GM18499 (cell line): ENCODE measurements around the gene IFI27L1.

ENCODE experiments used
- ATAC-seq: cut with Tn5 transposase; IDR thresholded peaks from one replicate; pipeline ENCODE4 v1.9.1; 2021; ENCODE audit warnings: moderate number of reproducible peaks; ENCODE audit not compliant: insufficient read depth, unreplicated experiment

Gene IFI27L1

DNA sequence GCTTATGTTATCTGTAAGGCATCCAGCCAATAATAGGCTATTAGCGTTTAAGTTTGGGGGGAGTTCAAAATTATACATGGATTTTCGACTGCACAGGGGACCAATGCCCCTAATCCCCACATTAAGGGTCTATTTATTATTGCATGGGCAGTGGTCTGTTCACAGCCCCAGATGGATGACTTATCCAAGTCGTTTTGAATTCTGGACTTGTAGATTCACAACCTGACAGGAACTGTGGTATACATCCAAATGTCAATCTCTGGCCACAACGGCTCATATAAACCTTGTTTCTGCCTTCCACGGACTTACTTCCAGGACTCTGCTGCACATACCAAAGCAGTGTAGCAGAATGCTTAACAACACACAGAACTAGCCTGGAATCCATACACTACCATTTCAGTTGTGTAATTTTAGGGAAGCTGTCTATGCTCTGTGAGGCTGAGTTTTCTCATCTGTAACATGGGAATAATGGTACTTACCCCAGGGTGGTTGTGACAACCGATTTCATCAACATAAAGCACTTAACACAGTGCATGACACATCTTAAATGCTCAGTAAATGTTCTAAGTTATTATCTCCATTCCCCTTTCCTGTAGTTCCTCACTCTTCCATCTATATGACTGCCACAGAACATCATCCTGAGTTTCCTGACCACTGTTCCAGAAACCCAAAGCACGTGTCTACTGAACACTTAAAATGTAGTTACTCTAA, 3.8 kb upstream of the IFI27L1 start:
- ATAC-seq = no peak

DNA sequence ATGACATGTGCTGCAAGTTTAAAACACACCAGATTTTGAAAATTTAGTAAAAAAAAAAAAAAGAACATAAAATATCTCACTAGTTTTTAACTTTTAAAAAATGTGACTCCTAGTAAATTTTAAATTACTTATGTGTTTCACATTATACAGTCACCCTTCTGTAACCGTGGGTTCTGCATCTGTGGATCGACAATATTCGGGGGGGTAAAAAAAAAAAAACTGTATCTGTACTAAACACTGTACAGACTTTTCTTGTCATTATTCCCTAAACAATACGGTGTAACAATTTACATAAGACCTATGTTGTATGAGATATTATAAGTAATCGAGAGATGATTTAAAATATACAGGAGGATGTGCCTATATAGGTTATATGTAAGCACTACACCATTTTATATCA, 3.3 kb upstream of the IFI27L1 start:
- ATAC-seq = no peak

DNA sequence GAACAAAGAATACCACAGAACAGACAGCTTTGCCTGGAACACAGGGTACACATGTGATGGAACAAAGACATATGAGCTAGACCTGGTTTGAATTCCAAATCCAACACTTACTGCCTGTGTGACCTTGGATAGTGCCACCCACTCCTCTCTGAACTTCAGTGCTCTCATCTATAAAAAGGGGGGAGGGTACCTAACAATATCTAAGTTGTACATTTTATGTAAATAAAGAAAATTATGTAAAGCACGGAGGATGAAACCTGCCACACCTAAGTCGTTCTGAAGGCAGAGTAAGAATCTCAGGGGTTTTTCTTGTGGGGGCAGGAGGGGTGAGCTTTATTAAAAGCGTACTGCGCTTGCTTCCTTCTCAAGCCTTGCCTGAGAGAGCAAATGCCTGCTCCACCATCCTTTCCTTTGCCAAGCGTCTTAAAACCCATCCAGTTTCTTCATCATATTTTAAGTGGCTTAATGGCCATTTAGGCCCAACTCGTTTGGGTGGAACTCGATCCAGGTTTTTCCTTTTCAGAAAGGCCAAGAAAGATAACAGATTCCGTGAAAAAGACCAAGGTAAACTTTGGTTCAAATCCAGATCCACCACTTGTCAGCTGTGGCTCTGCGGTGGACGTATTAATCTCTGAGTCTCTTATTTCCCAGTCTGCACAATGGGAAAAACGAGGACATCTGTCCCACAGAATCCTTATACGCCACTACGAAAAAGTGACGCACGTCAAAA, 1.1 kb upstream of the IFI27L1 start:
- ATAC-seq = no peak

DNA sequence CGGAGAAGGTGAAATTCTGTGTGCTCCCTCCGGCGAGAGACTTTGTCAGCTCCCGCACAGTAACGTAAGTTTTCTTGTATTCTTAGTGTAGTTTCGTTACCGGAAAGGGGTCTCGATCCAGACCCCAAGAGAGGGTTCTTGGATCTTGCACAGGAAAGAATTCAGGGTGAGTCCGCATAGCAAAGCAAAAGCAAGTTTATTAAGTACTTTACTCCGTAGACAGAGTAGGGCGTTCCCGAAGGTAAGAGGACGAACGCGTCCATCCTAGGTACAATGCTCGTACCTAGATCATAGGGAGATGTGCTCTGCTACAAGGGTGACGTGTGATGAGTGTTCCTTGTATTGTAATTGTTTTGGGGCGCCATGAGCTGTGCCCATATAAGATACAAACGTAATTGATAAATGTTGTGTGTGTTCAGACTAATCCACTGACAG, 293 bp downstream of the IFI27L1 start:
- ATAC-seq = peak; percentile 11

DNA sequence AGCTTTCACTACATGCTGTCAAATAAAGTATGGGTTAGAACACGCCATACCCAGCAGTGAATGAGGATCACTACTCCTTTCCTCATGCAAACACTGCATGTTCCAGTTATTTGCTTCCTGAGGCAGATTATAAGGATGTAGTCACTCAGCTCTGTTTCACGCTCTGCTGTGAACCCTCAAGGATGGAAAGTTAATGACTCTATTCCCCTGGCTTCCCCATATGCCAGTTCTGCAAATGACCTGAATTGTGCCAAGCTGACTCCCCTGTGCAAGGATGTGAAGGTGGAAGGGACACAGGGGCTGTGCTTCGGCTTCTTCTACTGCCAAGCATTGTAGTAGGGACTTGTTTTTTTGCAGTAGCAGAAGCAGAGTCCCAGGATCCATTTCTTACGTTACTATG, 6.8 kb downstream of the IFI27L1 start:
- ATAC-seq = no peak

DNA sequence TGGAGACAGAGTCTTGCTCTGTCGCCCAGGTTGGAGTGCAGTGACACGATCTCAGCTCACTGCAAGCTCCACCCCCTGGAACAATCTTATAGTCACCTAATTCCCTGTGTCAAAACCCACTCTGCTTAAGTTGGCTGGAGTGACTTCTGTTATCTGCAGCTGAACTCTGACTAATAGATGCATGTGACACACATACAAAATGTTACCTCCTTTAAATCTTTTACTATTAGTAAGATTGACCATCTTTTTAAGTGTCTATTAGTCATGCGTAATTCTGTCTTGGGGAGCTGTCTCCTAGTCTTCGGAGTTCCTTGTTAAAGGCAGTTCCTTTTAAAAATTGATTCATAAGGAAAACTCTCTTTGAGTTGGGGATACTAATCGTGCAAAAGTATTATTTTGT, 7.4 kb downstream of the IFI27L1 start:
- no peak for ATAC-seq

DNA sequence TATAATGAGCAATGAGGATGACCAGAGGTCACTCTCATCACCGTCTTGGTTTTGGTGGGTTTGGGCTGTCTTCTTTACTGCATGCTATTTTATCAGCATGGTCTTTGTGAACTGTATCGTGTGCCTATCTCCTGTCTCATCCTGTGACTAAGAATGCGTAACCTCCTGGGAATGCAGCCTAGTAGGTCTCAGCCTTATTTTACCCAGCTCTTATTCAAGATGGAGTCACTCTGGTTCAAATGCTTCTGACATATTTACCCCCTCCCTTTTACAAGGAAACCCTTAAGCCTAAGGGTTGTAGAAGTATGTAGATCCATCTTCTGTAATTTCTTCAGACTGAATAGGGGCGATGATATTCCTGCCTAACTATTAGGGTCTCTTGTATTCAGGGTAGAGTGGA, 8.4 kb downstream of the IFI27L1 start:
- ATAC-seq = no peak

DNA sequence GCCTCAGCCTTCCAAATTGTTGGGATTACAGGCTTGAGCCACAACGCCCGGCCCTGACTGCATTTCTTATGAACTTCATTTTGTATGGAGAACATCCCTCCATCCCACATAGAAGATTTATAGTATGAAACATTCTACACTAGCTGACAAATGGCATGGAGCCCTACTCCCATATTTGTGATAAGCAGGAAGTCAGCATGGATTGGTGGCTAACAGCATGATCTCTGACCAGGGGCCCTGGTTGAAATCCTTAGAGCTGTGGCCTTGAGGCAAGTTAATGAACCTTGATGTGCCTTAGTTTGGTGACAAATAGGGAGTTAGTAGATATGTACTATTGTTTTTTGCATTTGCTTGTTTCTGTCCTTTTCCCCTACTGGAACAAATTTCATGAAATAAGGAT, 12.3 kb downstream of the IFI27L1 start:
- ATAC-seq = no peak

DNA sequence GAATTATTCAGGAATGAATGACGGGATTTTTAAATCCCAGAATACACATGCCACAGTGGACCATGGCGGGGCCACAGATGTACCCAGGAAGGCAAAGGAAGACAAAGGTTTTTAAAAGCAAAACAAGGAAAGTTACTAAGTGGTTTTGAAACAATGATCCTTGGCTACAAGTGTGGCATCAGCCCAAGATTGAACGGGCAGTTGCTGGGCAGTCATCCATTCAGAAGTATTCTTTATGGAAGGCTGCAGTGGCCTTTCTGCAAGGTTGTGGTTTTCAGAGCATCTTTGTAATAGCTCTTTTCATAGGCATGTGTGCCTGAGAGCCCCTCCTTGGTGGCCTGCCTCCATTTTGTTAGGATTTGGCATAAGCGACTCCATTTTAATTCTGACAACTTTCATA, 16.0 kb downstream of the IFI27L1 start:
- no peak for ATAC-seq

DNA sequence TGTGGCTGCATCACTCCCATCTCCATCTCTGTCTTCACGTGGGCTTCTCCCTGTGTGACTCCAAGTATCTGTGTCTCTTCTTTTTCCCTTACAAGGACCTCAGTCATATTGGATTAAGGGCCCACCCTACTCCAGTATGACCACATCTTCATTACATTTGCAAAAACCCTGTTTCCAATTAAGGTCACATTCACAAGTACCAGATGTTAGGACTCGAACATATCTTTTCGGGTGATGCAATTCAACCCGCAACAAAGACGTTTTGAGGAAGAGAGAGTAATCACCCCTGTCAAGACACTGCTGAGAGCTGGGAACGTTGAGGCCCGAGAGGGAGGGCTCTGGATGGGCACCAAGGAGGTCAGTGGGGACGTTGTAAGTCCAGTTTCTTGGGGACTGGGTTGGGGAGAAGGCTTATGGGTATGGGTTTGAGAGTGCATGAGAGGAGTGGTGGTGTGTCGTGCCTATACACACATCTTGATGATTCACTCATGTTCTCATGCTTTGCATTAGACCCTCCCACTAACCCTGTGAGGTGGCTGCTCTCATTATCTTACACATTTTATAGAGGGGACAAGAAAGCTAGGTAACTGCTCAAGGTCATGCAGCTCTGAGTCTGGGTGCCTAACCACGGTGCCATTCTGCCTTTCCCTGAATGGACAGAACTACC, 17.3 kb downstream of the IFI27L1 start:
- ATAC-seq = no peak

DNA sequence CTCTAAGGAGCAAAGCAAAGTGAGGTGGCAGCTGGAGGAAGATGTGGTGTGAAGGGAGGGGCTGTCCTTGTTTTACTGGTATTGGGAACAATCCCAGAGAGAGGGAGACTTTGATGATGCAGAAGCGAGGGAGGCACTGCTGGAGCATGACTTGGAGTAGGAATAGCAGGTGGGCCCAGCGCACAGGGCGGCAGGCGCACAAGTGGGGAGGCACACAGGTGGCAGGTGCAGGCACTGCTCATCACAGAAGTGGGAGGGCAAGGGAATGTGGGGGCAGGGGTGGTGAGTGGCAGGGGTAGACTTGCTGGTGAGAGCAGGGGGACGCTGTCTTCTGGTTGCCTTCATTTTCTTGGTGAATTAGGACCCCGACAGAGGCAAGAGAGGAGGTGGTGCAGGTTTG, 17.9 kb downstream of the IFI27L1 start:
- ATAC-seq = no peak

DNA sequence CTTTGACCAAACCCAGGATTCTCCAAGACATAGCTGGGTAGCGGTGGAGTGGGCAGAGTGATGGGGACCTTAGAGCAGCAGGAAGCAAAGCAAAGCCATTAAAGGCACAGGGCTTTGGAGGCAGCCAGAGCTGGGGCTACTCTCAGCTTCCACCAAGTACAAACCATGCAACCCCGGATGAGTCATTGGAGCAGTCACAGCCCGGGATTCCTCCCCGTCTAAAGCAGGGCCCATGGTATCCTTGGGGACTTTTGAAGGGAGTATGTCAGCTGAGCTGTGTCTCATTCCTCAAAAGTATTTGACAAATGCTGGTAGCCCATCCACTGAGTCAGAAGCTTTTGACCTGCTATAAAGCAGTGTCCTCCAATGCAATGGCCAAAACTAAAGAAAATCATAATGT, 19.7 kb downstream of the IFI27L1 start:
- no peak for ATAC-seq

DNA sequence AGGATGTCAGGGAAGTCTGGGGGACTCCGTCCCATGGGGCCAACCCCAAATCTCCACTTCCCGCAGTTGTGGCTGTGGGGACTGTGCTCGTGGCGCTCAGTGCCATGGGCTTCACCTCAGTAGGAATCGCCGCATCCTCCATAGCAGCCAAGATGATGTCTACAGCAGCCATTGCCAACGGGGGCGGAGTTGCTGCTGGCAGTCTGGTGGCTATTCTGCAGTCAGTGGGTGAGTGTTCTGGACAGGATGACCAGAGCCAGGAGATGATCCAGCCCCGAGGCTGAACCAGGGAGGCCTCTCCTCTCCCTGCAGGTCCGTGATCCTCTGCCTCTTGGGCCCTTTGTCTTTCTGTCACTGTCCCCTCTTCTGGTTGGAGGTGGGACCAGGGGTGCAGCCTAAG, 20.6 kb downstream of the IFI27L1 start:
- ATAC-seq = no peak

DNA sequence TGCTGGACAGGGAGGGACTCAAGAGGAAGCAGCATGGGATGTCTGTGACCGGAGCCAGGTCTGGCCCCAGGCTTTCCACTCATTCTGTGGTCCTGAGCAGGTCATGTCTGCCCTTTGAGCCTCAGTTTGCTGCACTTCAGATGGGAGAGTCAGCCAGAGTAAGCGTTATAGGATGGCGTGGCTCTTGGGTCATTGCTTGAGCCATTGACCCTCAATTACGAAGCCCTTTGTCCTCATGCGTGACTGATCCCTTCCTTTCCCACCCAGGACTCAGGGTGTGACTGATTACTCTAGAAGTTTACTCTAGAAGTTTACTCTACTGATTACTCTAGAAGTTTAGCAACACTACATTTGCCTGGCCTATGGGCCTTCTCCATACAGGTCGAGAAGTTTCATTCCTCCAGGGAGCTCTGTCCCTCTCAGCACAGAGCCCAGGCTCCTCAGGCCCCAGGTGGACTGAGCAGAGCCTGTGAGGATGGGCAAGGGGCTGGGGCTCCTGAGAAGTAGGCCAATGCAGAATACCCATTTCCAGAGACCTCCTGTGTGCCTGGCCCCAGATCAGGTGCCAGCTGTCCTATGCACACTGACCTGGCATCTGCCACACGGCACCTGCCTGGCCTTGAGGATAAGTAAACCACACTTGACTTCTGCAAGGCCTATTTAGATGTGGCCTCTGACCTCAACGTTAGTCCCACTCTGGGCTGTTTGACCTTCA, 21.8 kb downstream of the IFI27L1 start:
- ATAC-seq = no peak

DNA sequence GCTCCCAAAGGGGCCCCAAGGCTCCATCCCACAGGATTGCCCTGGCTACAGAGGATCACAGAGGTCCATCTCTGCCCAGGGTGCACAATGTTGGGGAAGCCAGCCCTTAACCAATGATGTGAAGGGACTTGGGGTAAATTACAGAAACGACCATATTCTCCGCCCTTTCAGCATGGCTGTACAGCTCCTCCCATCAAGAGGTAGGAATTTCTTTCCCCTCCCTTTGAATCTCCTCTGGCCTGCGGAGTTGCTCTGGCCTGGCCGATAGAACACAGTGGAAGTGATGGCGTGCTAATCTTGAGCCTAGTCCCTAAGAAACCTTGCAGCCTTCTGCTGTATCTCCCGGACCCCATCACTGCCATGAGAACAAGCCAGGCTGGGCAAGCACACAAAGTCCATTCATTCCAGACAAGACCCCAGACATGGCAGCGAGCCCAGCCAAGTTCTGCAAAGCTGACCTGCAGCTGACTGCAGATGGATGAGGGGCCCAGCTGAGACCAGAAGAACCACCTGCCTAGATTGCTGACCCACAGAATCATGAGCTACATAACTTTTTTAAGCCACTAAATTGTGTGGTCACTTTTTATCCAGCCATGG, 22.5 kb downstream of the IFI27L1 start:
- ATAC-seq = no peak

DNA sequence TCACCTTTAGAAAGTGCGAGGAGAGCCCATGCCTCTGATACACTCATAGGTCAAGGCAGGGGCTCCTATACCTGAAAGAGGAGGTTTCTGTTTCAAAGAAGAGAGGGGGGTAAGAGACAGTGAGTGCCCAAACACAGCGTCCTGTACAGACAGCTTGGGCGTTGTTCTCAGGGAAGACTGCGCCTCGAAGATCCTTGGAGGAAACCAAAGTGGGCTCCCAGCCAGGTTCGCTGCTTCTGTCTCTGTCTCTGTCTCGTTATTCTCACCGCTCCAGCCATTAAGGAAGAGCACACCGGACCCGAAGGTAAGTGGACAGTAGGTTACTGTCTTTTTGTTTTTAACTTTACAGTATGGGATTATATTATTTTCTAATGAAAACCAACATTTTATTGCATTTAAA, 23.6 kb downstream of the IFI27L1 start:
- no peak for ATAC-seq

DNA sequence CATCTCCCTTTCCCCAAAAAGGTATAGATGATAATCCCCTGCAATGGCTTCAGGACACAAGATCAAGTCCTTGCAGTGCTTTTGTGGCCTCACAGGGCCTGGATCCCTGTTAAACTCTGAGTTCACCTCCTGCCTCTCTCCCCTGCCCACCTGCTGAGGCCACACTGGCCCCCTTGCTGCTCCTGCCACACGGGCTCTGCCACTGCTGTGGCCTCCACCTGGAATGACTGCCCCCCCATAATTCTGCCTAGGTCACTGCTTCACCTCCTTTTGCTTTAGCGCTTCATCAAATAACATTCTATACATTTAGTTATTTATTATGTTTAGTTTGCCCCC, 28.8 kb downstream of the IFI27L1 start:
- no peak for ATAC-seq

DNA sequence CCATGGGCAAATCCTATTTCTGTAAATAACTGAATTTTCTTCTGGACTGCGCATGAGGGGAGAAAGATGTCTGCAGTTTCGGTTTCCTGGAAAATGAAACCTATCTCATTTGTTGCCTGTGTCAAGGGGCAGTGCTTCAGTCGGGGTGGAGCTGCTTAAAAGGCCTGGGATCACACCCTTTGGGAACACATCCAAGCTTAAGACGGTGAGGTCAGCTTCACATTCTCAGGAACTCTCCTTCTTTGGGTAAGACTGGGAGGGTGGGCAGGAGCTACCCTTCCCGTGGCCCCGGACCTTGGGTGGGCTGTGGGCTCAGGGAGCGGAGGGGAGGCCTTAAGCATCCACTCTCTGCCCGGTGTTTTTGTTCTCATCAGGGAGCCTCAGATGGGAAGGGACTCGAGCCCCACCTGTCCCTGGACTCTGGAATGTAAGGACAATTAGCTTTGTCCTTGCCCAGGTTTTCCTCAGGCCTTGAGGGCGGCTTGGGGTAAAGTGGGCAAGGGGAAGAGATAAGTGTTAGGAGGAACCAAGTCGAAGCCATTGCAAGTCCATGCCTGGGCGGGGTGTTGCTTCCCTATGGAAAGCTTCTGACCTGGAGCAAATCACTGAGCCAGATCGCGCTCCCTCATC, 29.6 kb downstream of the IFI27L1 start, which contains the start of gene IFI27:
IFI27 (plus strand) TSS at position 185 of the 630 bp plus-strand sequence.
- ATAC-seq = no peak

DNA sequence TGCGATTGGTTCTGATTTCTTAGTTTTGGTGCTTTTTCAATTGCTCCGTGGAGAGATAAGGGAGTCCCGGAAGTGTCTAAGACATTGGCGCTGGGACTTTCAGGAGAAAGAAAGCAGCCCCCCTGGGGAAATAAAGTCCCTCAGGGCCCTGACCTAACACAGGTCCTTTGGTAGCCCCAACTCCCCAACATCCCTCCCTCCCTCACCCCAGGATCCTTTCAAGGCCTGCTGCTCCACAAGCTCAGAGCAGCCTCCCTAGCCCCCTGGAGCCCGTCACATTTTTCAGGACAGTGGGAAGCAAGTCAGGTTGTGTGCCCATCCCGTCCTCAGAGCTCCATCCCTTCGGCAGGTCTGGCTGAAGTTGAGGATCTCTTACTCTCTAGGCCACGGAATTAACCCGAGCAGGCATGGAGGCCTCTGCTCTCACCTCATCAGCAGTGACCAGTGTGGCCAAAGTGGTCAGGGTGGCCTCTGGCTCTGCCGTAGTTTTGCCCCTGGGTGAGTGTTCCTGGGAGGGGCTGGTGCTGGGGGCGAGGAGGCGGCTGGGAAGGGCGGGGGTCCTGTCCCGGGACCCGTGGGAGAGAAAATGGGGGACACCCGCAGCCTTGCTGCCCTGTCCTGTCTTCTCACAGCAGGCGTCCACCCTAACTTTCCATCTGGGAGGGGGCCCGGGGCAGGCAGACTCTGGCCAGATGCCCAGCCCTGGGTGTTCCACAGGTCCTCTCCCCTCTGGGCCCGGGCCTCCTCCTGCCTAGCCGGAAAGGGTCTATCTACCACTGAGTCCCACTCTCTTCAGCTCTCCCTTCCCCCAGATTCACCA, 30.4 kb downstream of the IFI27L1 start:
- ATAC-seq = no peak
